K562 (cell line): Measurements from ENCODE around the gene RPL22L1.

Experiments used
- CHD2 ChIP-seq: IDR thresholded peaks from 2 replicates; pipeline ENCODE4 v1.6.1; 2011; ENCODE audit warnings: low read depth, low read length
- DPF2 ChIP-seq: fragments of 450-650 bp; IDR thresholded peaks from 2 replicates; pipeline ENCODE4 v1.6.1; 2016
- EZH2 ChIP-seq: IDR thresholded peaks from 2 replicates; pipeline ENCODE4 v1.6.1; 2012; ENCODE audit warnings: low read depth, mild to moderate bottlenecking, inconsistent platforms, low read length, borderline replicate concordance
- JUN ChIP-seq, 2 experiments: sonication (generic) in 1 of 2; formaldehyde crosslinking in 1 of 2; IDR thresholded peaks; 2 replicates each; pipeline versions ENCODE4 v1.6.1 to v1.8.0; 2012 to 2022; ENCODE audit warnings: borderline replicate concordance in 2 of 2, mild to moderate bottlenecking in 2 of 2, improper control_type of control experiment in 1 of 2, low read depth in 1 of 2, low read length in 1 of 2, missing genetic modification reagents in 1 of 2
- RBBP5 ChIP-seq: fragments of 200-600 bp; sonication (generic); IDR thresholded peaks from 2 replicates; pipeline ENCODE4 v1.6.1; 2012; ENCODE audit warnings: borderline replicate concordance, mild to moderate bottlenecking, low read length, control low read depth, inconsistent platforms; ENCODE audit not compliant: insufficient read depth, poor library complexity, severe bottlenecking
- SMARCC2 ChIP-seq: fragments of 450-650 bp; IDR thresholded peaks from 2 replicates; pipeline ENCODE4 v1.6.1; 2017; ENCODE audit warnings: antibody characterized with exemption, moderate library complexity, mild to moderate bottlenecking, low read depth
- TAF1 ChIP-seq: IDR thresholded peaks from 2 replicates; pipeline ENCODE4 v1.6.1; 2011; ENCODE audit warnings: mild to moderate bottlenecking, low read length, moderate library complexity; ENCODE audit not compliant: insufficient read depth, control insufficient read depth, severe bottlenecking; ENCODE audit errors: extremely low read depth
- TEAD1 ChIP-seq, 2 experiments: fragments of 450-650 bp in 1 of 2; sonication (generic) in 1 of 2; formaldehyde crosslinking; IDR thresholded peaks; 2 replicates each; pipeline versions ENCODE4 v1.4.0 to v1.8.0; 2020 to 2022; ENCODE audit warnings: mild to moderate bottlenecking in 2 of 2, missing genetic modification reagents in 1 of 2
- ZFX ChIP-seq: sonication (generic); formaldehyde crosslinking; IDR thresholded peaks from 2 replicates; pipeline ENCODE4 v1.8.0; 2022; ENCODE audit warnings: mild to moderate bottlenecking, missing genetic modification reagents, moderate library complexity
- TF ChIP-seq, protein P1 (sequence below), 3 experiments: IDR thresholded peaks in 2 of 3; conservative IDR thresholded peaks in 1 of 3; 2 replicates each; pipeline ENCODE4 v1.5.1; 2011 to 2012; ENCODE audit warnings: low read length in 3 of 3, mild to moderate bottlenecking in 3 of 3, control low read depth in 2 of 3, improper control_type of control experiment in 1 of 3, inconsistent platforms in 1 of 3, low read depth in 1 of 3, mixed read lengths in 1 of 3, moderate library complexity in 1 of 3; ENCODE audit not compliant: insufficient read depth in 2 of 3
- TF ChIP-seq, protein P2 (sequence below): sonication (generic); formaldehyde crosslinking; IDR thresholded peaks from 2 replicates; pipeline ENCODE4 v1.9.0; 2022; ENCODE audit warnings: mild to moderate bottlenecking, missing genetic modification reagents

DNA sequence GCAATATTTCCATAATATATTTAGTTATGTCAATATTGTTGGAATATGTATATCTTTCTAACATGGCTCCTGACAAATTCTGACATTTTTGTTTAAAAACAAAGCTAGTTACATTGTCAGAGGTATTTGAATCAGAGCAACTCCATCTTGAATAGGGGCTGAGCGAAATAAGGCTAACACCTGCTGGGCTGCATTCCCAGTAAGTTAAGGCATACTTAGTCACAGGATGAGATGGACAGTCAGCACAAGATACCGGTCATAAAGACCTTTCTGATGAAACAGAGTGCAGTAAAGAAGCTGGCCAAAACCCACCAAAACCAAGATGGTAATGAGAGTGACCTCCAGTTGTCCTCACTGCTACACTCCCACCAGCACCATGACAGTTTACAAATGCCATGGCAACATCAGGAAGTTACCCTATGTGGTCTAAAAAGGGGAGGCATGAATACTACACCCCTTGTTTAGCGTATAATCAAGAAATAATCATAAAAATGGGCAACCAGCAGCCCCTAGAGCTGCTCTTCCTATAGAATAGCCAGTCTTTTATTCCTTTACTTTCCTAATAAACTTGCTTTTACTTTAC lies 30.4 kb downstream of the RPL22L1 start:
- TF ChIP-seq DPF2, result no peak
- TF ChIP-seq CHD2, result no peak
- TF ChIP-seq, protein P1, sequence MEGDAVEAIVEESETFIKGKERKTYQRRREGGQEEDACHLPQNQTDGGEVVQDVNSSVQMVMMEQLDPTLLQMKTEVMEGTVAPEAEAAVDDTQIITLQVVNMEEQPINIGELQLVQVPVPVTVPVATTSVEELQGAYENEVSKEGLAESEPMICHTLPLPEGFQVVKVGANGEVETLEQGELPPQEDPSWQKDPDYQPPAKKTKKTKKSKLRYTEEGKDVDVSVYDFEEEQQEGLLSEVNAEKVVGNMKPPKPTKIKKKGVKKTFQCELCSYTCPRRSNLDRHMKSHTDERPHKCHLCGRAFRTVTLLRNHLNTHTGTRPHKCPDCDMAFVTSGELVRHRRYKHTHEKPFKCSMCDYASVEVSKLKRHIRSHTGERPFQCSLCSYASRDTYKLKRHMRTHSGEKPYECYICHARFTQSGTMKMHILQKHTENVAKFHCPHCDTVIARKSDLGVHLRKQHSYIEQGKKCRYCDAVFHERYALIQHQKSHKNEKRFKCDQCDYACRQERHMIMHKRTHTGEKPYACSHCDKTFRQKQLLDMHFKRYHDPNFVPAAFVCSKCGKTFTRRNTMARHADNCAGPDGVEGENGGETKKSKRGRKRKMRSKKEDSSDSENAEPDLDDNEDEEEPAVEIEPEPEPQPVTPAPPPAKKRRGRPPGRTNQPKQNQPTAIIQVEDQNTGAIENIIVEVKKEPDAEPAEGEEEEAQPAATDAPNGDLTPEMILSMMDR (IDR thresholded peaks at IDR 0.05 in 2 of 3, conservative IDR thresholded peaks at IDR 0.05 in 1 of 3; ENCODE audit: insufficient read depth in 2 of 3, low read depth in 1 of 3, low read length in 3 of 3), result no peak
- no peak for TF ChIP-seq SMARCC2
- TF ChIP-seq TEAD1 (CRISPR knock-in tag; IDR thresholded peaks at IDR 0.05), result no peak
- TF ChIP-seq JUN (IDR thresholded peaks at IDR 0.05; ENCODE audit: borderline replicate concordance, low read depth, low read length), result no peak
- TF ChIP-seq JUN (CRISPR knock-in tag; IDR thresholded peaks at IDR 0.05; ENCODE audit: borderline replicate concordance), result no peak
- TF ChIP-seq RBBP5, result no peak
- TF ChIP-seq EZH2, result no peak
- TF ChIP-seq ZFX (CRISPR knock-in tag), result no peak
- TF ChIP-seq TAF1, result no peak
- TF ChIP-seq, protein P2, sequence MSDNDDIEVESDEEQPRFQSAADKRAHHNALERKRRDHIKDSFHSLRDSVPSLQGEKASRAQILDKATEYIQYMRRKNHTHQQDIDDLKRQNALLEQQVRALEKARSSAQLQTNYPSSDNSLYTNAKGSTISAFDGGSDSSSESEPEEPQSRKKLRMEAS (CRISPR knock-in tag), result no peak
